Endodermal cell (in vitro differentiated cells): ENCODE results near the gene NDRG3. TPM values are rescaled to one million over a fixed set of nuclear protein-coding genes. Genes with fewer than 3 reads are reported as not detected.
A peak's percentile ranks its signal among the peaks of the same experiment; 100 is the strongest.

Experiments
- DNase-seq: peaks from one replicate; pipeline ENCODE4 v3.0.0-alpha.2; 2017
- H3K27ac ChIP-seq: 2 replicates; pipeline ENCODE4 v1.5.1; 2013; ENCODE audit warnings: mild to moderate bottlenecking, low read depth, low read length, moderate library complexity
- H3K27me3 ChIP-seq: 2 replicates; pipeline ENCODE4 v1.6.1; 2013; ENCODE audit warnings: mild to moderate bottlenecking, low read length, moderate library complexity; ENCODE audit not compliant: insufficient read depth, control insufficient read depth, poor library complexity, severe bottlenecking
- H3K36me3 ChIP-seq: 2 replicates; pipeline ENCODE4 v1.7.0; 2013; ENCODE audit warnings: mild to moderate bottlenecking, low read length, moderate library complexity; ENCODE audit not compliant: control insufficient read depth, insufficient read depth
- H3K4me1 ChIP-seq: one replicate; pipeline ENCODE4 v1.7.0; 2013; ENCODE audit warnings: low read length; ENCODE audit not compliant: control insufficient read depth, insufficient read depth
- H3K4me3 ChIP-seq: 2 replicates; pipeline ENCODE4 v1.5.1; 2013; ENCODE audit warnings: mild to moderate bottlenecking, low read length, moderate library complexity
- H3K9ac ChIP-seq: 2 replicates; pipeline ENCODE4 v1.6.1; 2013; ENCODE audit warnings: mild to moderate bottlenecking, low read length, moderate library complexity; ENCODE audit not compliant: poor library complexity, severe bottlenecking; ENCODE audit errors: extremely low read depth
- H3K9me3 ChIP-seq: 2 replicates; pipeline ENCODE4 v1.6.1; 2013; ENCODE audit warnings: mild to moderate bottlenecking, low read length, moderate library complexity; ENCODE audit not compliant: control insufficient read depth
- H3K27ac Mint-ChIP-seq: 2 replicates; pipeline ENCODE4 v1.8.0; 2020; ENCODE audit warnings: mixed read lengths
- H3K27me3 Mint-ChIP-seq: 2 replicates; pipeline ENCODE4 v1.8.0; 2021; ENCODE audit warnings: mild to moderate bottlenecking, mixed read lengths; ENCODE audit not compliant: insufficient read depth
- H3K36me3 Mint-ChIP-seq: 2 replicates; pipeline ENCODE4 v1.8.0; 2020; ENCODE audit warnings: low read depth, mixed read lengths
- H3K4me1 Mint-ChIP-seq: 2 replicates; pipeline ENCODE4 v1.8.0; 2020; ENCODE audit warnings: mixed read lengths
- H3K4me3 Mint-ChIP-seq: 2 replicates; pipeline ENCODE4 v1.8.0; 2020; ENCODE audit warnings: mild to moderate bottlenecking, moderate library complexity, mixed read lengths
- H3K9me3 Mint-ChIP-seq: 2 replicates; pipeline ENCODE4 v1.8.0; 2020; ENCODE audit warnings: mild to moderate bottlenecking, mixed read lengths
- CTCF ChIP-seq: fragments of 200-600 bp; sonication (generic); conservative IDR thresholded peaks from 2 replicates; pipeline ENCODE4 v1.5.0; 2021; ENCODE audit warnings: antibody characterized with exemption, mild to moderate bottlenecking
- WGBS, 2 experiments: methylation state at CpG; one replicate each; pipeline versions ENCODE4 v1.1.5 to v1.1.7; 2013; ENCODE audit warnings: missing lambda C conversion rate in 2 of 2, mixed read lengths in 1 of 2; ENCODE audit not compliant: insufficient coverage in 1 of 2, insufficient read length in 1 of 2; 5-methylcytosine and 5-hydroxymethylcytosine counted together
- total RNA-seq, 2 donors: library from RNA; stranded (reverse); fragmentation: NEBNext Ultra II Directional in 1 of 2; extraction: Animal tissue kit (Norgen Biotek cat#: 25700) in 1 of 2; gene quantifications; 2 replicates in 1 of 2; 3 replicates in 1 of 2; pipeline ENCODE4 v1.2.1, GENCODE V29; 2021

Gene NDRG3
- total RNA-seq, 2 donors from 2014 or later: 24.6 to 26.1 TPM

- H3K9ac ChIP-seq: no peak overlapping the region
- TF ChIP-seq CTCF: no peak
- no peak overlapping the region for H3K27ac ChIP-seq
- no peaks in the 10 kb centered on the region for H3K9me3 Mint-ChIP-seq
- 72 to 87% methylated on average over 2 of the region's 2 CpGs for WGBS, 2 experiments
- H3K27me3 ChIP-seq: no peaks in the 10 kb centered on the region
- no peaks in the 10 kb centered on the region for H3K9me3 ChIP-seq
- H3K4me3 Mint-ChIP-seq: no peak overlapping the region
- peaks cover 20% of the 10 kb centered on the region for H3K4me1 Mint-ChIP-seq
- H3K36me3 Mint-ChIP-seq: no peaks in the 10 kb centered on the region
- peaks cover 5% of the 10 kb centered on the region for H3K36me3 ChIP-seq
- H3K27ac Mint-ChIP-seq: no peak overlapping the region
- H3K27me3 Mint-ChIP-seq: no peaks in the 10 kb centered on the region
- H3K4me1 ChIP-seq: peaks cover 3% of the 10 kb centered on the region
- H3K4me3 ChIP-seq: no peak overlapping the region
- no peak for DNase-seq
Observed at GRCh38 chr20:36775196-36775595, 29.3 kb upstream of the NDRG3 start.

- Histone ChIP-seq H3K4me1 (peaks cover 3% of the 10 kb centered on the region), H3K9me3 (no peaks in the 10 kb centered on the region), H3K27me3 (no peaks in the 10 kb centered on the region), H3K9ac (peak within 1 kb of the TSS; percentile 94), H3K36me3 (peaks cover 7% of the 10 kb centered on the region), H3K27ac (peak within 1 kb of the TSS; percentile 88), H3K4me3 (peak within 1 kb of the TSS; percentile 94)
- peaks cover 13% of the 10 kb centered on the region for H3K4me1 Mint-ChIP-seq
- H3K27me3 Mint-ChIP-seq: no peaks in the 10 kb centered on the region
- DNase-seq: peak; percentile 99
- H3K36me3 Mint-ChIP-seq: no peaks in the 10 kb centered on the region
- H3K27ac Mint-ChIP-seq: peak within 1 kb of the TSS; percentile 95
- no peak for TF ChIP-seq CTCF
- no peaks in the 10 kb centered on the region for H3K9me3 Mint-ChIP-seq
- H3K4me3 Mint-ChIP-seq: peak within 1 kb of the TSS; percentile 74
- WGBS, 2 experiments: 0% methylated on average over 49 to 61 of the region's 61 CpGs
Observed at GRCh38 chr20:36773597-36774390, 27.9 kb upstream of the NDRG3 start, which contains the start of gene DSN1. Gene DSN1 (minus strand): TSS chr20:36773763. CDS start chr20:36771458, 2,305 bp downstream.

- H3K9me3 ChIP-seq: no peaks in the 10 kb centered on the region
- Mint-ChIP-seq H3K4me3 (peak overlapping the region; percentile 74), H3K27me3 (no peaks in the 10 kb centered on the region), H3K4me1 (peaks cover 9% of the 10 kb centered on the region), H3K36me3 (peaks cover 1% of the 10 kb centered on the region), H3K27ac (peak overlapping the region; percentile 95), H3K9me3 (no peaks in the 10 kb centered on the region)
- no peaks in the 10 kb centered on the region for H3K27me3 ChIP-seq
- 6% methylated on average over 20 to 28 of the region's 28 CpGs for WGBS, 2 experiments
- H3K36me3 ChIP-seq: peaks cover 7% of the 10 kb centered on the region
- peak overlapping the region; percentile 94 for H3K9ac ChIP-seq
- peak overlapping the region; percentile 94 for H3K4me3 ChIP-seq
- H3K27ac ChIP-seq: no peak overlapping the region
- H3K4me1 ChIP-seq: no peaks in the 10 kb centered on the region
- no peak for DNase-seq
- TF ChIP-seq CTCF: no peak
Observed at GRCh38 chr20:36773107-36773596, 27.3 kb upstream of the NDRG3 start.
